AG09309 (cell line): ENCODE data around the gene ERBB4.

Experiments used
- DNase-seq: peaks from one replicate; pipeline ENCODE4 v3.0.0-alpha.2; 2010; ENCODE audit warnings: low read depth
- H3K4me3 ChIP-seq: 2 replicates; pipeline ENCODE4 v1.5.1; 2011; ENCODE audit warnings: mild to moderate bottlenecking, low read depth, low read length, moderate library complexity; ENCODE audit not compliant: control insufficient read depth
- CTCF ChIP-seq: IDR thresholded peaks from 2 replicates; pipeline ENCODE4 v1.5.1; 2011; ENCODE audit warnings: mild to moderate bottlenecking, low read depth, low read length, inconsistent platforms; ENCODE audit not compliant: insufficient read depth, control insufficient read depth; ENCODE audit errors: missing control alignments

ERBB4 gene

DNA sequence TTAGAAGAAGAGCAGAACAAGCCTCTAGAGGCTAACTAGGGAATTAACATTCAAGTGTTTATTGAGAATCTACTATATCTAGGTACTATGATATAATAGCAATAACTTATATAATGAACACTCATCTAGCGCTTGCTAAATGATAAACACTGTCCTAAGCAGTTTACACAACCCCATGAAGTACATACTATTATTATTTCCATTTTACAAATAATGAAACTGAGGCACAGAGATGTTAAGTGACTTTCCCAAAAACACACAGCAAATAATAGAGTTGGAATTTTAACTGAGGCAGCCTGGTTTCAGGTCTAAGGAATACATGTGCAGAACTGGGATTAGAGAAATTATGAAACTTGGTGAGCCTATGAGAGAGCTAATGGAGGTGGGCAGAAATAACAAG is 1088.8 kb downstream of the ERBB4 start:
- DNase-seq, result no peak
- no peak for TF ChIP-seq CTCF

GRCh38 chr2:211447548-211447947 is 1091.1 kb downstream of the ERBB4 start:
- TF ChIP-seq CTCF, result no peak
- H3K4me3 ChIP-seq, result no peak overlapping the region
- DNase-seq, result no peak

More for the DNA sequence above, 1088.8 kb downstream of the ERBB4 start:
- no peak overlapping the region for H3K4me3 ChIP-seq

GRCh38 chr2:211440107-211440506 is 1098.5 kb downstream of the ERBB4 start:
- no peak for TF ChIP-seq CTCF
- no peak overlapping the region for H3K4me3 ChIP-seq
- no peak for DNase-seq

DNA sequence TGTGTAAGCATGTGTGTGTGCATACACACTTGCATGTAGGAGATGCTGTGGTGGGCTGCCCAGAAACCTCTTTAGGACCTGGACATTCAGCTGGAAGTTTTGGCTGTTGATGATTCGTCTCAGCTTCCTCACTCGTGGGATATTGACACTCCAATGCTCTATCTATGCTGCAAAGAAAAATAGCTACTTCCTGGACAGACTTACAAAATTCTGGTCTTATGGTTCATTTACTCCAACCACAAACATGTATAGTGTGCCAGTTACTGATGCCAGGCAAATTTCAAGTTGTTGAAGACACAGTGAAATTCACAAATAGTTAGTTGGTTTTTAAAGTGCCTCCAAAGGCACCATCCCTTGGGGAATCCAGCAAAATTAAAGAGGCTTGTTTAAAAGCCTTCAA is 1099.6 kb downstream of the ERBB4 start:
- DNase-seq, result no peak
- TF ChIP-seq CTCF, result no peak
- no peak overlapping the region for H3K4me3 ChIP-seq

- no peak for TF ChIP-seq CTCF
- no peak for DNase-seq
- no peak overlapping the region for H3K4me3 ChIP-seq
Observed at GRCh38 chr2:211437396-211437795, 1101.2 kb downstream of the ERBB4 start.

DNA sequence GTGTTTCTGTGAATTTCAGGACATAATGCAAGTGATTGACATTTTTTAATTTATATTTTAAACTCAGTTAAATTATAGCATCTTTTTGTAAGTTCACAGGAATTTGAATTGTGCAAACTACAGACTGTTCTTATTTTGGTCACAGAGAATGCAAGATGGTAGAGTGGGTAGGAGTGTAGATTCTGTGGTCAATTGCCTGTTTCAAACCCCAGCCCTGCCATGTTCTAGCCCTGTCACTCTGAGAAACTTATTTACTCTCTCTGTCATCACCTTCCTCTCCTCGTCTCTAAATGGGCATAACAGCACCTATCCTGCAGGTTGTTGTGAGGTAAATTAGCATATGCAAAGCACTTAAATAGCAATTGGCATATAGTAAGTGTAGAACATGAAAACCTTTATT is 1102.4 kb downstream of the ERBB4 start:
- no peak for DNase-seq
- no peak for TF ChIP-seq CTCF
- no peak overlapping the region for H3K4me3 ChIP-seq

- DNase-seq, result no peak
- no peak overlapping the region for H3K4me3 ChIP-seq
- no peak for TF ChIP-seq CTCF
Observed at GRCh38 chr2:211435331-211435730, 1103.3 kb downstream of the ERBB4 start.
